ENCODE data around the gene MRC1.

MRC1 gene

GRCh38 chr10:17848646-17849045 lies 39.5 kb downstream of the MRC1 start:
- DNase-seq, result no peak

GRCh38 chr10:17850501-17850900 lies 41.4 kb downstream of the MRC1 start:
- DNase-seq, result peak in 1 of 2 donors; percentile 89

DNA sequence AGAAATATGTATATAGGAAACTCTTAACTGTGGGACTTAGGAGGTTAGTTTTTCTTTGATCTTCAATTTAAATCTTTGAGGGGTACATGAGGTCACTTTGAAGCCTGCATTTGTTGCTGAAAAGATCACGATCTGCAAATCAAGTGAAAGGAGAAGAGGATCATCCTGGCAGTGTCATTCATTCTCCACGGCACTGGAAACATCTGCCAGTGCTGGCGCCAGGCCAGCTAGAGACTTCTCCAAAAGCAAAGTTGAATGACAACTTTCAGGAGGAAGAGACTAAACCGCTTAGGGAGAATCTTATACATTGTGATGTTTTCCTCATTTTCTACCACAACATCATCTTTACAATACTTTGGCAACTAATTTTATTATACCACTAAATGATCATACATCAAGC lies 42.5 kb downstream of the MRC1 start:
- peak; percentile 18 to 95 for DNase-seq

GRCh38 chr10:17854044-17854652 lies 45.0 kb downstream of the MRC1 start:
- no peak for DNase-seq

- no peak for DNase-seq
Observed at GRCh38 chr10:17857040-17857439, 47.9 kb downstream of the MRC1 start.

GRCh38 chr10:17859492-17860156 lies 50.5 kb downstream of the MRC1 start:
- DNase-seq, result no peak

DNA sequence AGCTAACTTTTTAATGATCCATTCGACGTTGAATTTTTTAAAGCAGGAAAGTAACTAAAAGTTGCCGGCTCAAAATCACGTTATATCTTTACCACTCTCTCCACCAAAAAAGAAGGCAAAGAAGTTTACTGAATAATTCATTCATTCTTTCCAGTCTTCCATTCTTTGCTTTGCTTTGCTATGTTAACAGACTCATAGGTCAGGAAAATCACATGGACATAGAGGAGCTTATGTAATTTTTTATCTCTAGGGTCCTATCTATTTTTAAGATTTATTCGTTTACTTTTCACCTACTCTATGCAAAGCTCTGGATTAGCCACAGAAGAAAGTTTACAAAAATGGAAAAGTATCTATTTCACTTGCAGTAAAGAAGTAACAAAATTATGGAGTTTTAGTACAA lies 52.6 kb downstream of the MRC1 start:
- DNase-seq, result no peak

DNA sequence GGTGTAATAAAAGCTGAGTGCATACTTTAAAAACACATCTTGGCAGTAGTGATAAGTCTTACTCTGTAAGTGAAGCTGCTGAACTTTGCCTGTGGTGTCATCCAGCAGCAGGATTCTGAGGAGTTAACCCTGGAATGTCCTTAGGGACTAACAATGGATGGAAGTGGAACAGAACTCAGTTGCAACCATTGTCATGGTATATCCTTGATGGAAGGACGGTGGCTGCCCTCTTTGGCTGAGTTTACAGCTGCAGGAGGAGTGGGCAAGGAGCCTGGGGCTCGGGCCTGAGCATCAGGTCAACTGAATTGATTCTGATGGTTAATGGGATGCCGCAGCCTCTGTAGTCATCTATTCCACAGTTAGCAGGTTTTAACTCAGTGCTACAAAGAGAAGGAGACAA lies 56.2 kb downstream of the MRC1 start:
- DNase-seq, result no peak

GRCh38 chr10:17866346-17866745 lies 57.2 kb downstream of the MRC1 start:
- DNase-seq, result no peak

- DNase-seq, result no peak
Observed at GRCh38 chr10:17867056-17867455, 57.9 kb downstream of the MRC1 start.

DNA sequence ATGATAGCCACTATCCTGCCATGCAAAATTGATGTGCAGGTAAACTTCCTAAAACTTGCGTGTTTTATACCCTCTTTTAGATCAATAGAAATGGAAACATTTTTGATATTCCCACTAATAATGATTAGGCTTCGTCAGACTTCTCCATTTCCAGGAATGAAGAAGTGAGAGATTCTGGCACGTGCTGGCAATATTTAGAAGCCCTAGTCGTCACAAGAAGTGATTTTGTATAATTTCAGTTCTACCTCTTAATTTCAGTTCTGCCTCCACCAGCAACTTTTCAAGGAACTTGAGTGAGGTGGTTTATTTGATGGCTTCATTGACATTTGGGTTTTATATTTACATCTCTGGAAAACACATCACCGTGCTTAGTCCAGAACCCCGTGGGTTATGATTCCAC lies 61.9 kb downstream of the MRC1 start:
- no peak for DNase-seq

- DNase-seq, result peak in 1 of 2 donors; percentile 25
Observed at GRCh38 chr10:17872191-17873091, 63.3 kb downstream of the MRC1 start.

- no peak for DNase-seq
Observed at GRCh38 chr10:17873946-17874345, 64.8 kb downstream of the MRC1 start.

DNA sequence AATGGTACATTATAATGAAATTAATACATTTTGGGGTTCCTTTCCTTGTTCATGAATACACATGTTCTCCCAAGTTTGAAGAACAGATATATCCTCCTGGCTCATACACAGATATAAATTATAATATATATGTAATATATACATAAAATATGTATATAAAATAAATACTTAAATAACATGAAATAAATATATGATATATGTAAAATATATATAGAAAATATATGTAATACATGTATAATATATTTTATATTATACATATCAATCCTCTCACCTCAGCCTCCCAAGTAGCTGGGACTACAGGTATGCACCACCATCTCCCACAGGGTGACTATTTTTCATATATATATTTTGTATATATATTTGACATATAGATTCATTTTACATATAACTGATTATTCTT lies 68.0 kb downstream of the MRC1 start:
- no peak for DNase-seq

DNA sequence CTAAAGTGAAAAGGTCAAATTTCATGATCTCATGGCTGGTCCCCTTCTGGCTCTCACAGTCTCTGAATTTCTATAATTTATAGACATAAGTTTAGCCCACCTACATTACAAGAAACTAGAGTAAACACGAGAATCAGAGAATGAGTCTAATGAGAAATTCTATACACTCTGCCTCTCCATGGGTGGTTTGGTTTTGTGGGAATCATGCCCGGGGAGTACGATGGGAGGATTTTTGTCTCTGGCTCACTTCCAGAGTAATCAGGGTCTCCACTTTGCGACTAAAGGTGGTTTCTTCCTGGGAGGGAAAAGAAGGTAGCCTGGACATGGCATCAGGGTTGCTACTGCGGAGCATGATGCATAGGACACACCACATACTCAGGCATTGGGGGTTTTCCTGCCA lies 69.7 kb downstream of the MRC1 start:
- no peak for DNase-seq

DNA sequence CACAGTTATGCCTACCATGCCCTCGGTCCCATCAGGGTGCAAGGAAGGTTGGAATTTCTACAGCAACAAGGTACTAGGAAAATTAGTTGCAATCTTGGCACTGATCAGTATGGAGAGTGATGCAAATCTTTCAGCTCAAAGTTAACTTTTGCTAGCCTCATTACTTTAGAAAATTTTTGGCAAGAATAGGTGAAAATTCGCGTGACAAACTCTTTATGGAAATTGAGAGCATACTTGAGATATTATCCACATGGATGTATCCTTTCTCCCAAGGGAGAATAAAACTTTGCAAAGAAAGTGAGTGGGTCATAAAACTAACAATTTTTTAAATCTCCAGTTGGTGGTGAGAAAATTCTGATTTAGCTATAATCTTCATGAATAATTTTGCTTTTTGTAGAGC lies 71.5 kb downstream of the MRC1 start:
- DNase-seq, result no peak

- DNase-seq, result no peak
Observed at GRCh38 chr10:17882557-17882956, 73.4 kb downstream of the MRC1 start.

DNA sequence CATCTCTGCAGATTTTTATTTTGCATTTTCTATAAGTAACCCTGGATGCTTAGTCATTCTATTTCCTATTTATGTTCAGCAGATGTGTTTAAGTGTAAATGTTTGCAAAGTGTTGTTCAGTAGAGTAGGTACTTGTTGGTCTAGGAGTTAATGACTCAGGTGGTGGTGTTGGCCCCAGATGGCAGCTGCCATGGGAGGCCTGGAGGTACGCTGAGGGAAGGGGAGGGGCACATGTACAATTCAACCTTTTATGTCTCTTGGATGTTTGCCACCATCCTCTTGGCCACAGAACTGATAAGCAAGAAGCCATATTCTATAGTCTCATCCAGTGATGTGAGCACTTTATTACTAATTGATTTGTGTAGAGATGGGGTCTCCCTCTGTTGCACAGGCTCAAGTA lies 74.5 kb downstream of the MRC1 start:
- DNase-seq, result no peak

DNA sequence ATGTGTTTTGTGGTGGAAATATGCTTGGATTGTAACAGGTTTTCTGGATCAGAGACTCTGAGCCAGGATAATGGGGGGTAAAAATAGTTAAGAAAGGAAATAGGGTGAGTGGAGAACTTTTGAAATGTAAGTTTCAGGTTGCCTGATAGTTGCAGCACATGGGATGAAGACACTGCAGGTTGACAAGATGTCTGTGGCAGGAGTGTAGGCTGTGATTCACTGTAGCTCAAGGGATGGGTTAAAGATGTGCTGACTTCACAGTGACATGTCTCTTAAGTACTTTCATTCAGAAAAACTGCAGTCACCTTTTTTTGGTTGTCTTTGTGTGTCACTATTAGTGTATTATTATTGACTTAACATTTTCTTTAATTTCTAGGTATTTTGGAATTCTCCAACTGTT lies 79.0 kb downstream of the MRC1 start:
- no peak for DNase-seq

- no peak for DNase-seq
Observed at GRCh38 chr10:17891435-17891834, 82.3 kb downstream of the MRC1 start.

DNA sequence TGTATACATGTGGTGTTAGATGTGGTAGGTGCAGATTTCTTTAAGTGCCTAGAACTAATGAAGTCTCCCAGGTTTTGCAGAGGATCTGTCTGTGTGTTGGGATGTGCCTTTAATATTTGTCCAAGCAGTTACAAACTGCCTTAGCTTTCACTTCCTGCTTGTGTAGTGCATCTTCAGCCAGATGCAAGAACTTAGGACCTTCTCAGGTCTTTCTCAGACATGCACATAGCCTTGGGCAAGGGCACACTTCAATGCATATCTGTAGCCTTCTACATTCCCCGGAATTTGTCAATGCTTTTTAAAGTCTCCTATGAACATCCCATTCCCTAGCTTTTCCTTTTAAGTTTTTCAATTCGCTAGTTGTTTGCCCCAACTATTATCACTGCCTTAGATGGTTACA lies 95.4 kb downstream of the MRC1 start:
- no peak for DNase-seq

- no peak for DNase-seq
Observed at GRCh38 chr10:17905491-17905890, 96.3 kb downstream of the MRC1 start.

DNA sequence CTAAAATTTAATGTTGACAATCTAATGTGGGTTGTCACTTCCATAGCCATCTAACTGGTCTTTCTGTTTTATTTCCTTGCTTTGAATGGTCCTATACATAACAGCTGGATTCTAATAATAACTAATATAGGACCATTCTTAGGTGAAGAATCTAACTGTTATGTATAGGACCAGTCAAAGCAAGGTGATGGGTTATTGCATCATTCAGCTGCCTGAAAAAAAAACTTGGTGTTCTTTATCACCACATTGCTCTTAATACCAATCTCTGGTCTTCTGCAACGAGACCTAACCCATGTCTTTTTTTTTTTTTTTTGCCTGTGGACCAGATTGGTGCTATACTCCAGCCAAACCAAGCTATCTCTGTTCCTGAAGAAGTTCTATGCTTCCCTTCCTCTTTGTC lies 96.9 kb downstream of the MRC1 start:
- DNase-seq, result no peak

GRCh38 chr10:17907641-17908040 lies 98.5 kb downstream of the MRC1 start:
- no peak for DNase-seq
